CD14-positive monocyte (primary cell): ENCODE data around the gene DUS3L. TPM values are rescaled to one million over a fixed set of nuclear protein-coding genes. Genes with fewer than 3 reads are reported as not detected.

ENCODE experiments used
- DNase-seq, 3 donors: peaks; one replicate each; pipeline ENCODE4 v3.0.0-alpha.2; 2011 to 2022
- H2AFZ ChIP-seq: 2 replicates; pipeline ENCODE4 v1.6.0; 2012; ENCODE audit warnings: mild to moderate bottlenecking, low read depth, low read length, inconsistent platforms; ENCODE audit not compliant: insufficient read depth, poor library complexity, severe bottlenecking
- H3K27ac ChIP-seq, 2 donors: 1 replicate in 1 of 2; 2 replicates in 1 of 2; pipeline ENCODE4 v1.5.1; 2012 to 2013; ENCODE audit warnings: low read length in 2 of 2, control low read depth in 1 of 2, inconsistent platforms in 1 of 2, low read depth in 1 of 2, mild to moderate bottlenecking in 1 of 2
- H3K27me3 ChIP-seq, 2 donors: one replicate each; pipeline versions ENCODE4 v1.6.0 to v1.6.1; 2011 to 2013; ENCODE audit warnings: low read length in 2 of 2; ENCODE audit not compliant: control insufficient read depth in 2 of 2, insufficient read depth in 2 of 2
- H3K36me3 ChIP-seq, 2 donors: replicated peaks in 1 of 2; 1 replicate in 1 of 2; 2 replicates in 1 of 2; pipeline versions ENCODE4 v1.5.1 to v1.6.1; 2012 to 2013; ENCODE audit warnings: low read length in 2 of 2, control low read depth in 1 of 2, inconsistent platforms in 1 of 2, mild to moderate bottlenecking in 1 of 2; ENCODE audit not compliant: insufficient read depth in 2 of 2, control insufficient read depth in 1 of 2
- H3K4me1 ChIP-seq, 2 donors: 1 replicate in 1 of 2; 2 replicates in 1 of 2; pipeline versions ENCODE4 v1.5.1 to v1.6.1; 2012 to 2013; ENCODE audit warnings: low read length in 2 of 2, control low read depth in 1 of 2, inconsistent platforms in 1 of 2, mild to moderate bottlenecking in 1 of 2, moderate library complexity in 1 of 2; ENCODE audit not compliant: insufficient read depth in 2 of 2, control insufficient read depth in 1 of 2
- H3K4me2 ChIP-seq: replicated peaks from 2 replicates; pipeline ENCODE3; 2012; ENCODE audit warnings: low read length, moderate library complexity, mild to moderate bottlenecking; ENCODE audit not compliant: poor library complexity, severe bottlenecking; ENCODE audit errors: extremely low read depth
- H3K4me3 ChIP-seq, 3 experiments: fragments of 200-600 bp in 1 of 3; sonication (generic) in 1 of 3; replicated peaks in 1 of 3; 1 replicate in 2 of 3; 2 replicates in 1 of 3; pipeline ENCODE4 v1.5.1; 2011 to 2013; ENCODE audit warnings: low read length in 3 of 3, mild to moderate bottlenecking in 3 of 3, control low read depth in 2 of 3, low read depth in 2 of 3, inconsistent platforms in 1 of 3, moderate library complexity in 1 of 3
- H3K79me2 ChIP-seq: 2 replicates; pipeline ENCODE4 v1.6.0; 2012; ENCODE audit warnings: mild to moderate bottlenecking, control low read depth, inconsistent platforms, low read length, moderate library complexity; ENCODE audit not compliant: insufficient read depth
- H3K9ac ChIP-seq: 2 replicates; pipeline ENCODE4 v1.6.0; 2017; ENCODE audit warnings: low read length, mild to moderate bottlenecking; ENCODE audit not compliant: insufficient read depth, poor library complexity, severe bottlenecking
- H3K9me3 ChIP-seq, 2 donors: replicated peaks in 1 of 2; 1 replicate in 1 of 2; 2 replicates in 1 of 2; pipeline versions ENCODE4 v1.5.1 to v1.6.1; 2012 to 2013; ENCODE audit warnings: low read length in 2 of 2, control low read depth in 1 of 2; ENCODE audit not compliant: control insufficient read depth in 1 of 2, insufficient read depth in 1 of 2
- H4K20me1 ChIP-seq: 2 replicates; pipeline ENCODE4 v1.6.0; 2012; ENCODE audit warnings: mild to moderate bottlenecking, low read length, control low read depth, moderate library complexity; ENCODE audit not compliant: insufficient read depth
- H3K27ac Mint-ChIP-seq, 7 donors: one replicate each; pipeline ENCODE4 v1.8.0; 2020; ENCODE audit warnings: mild to moderate bottlenecking in 7 of 7, mixed read lengths in 7 of 7, moderate library complexity in 6 of 7, inconsistent platforms in 2 of 7
- H3K27me3 Mint-ChIP-seq, 3 donors: one replicate each; pipeline ENCODE4 v1.8.0; 2021 to 2022; ENCODE audit warnings: low read depth in 3 of 3, mild to moderate bottlenecking in 3 of 3, mixed read lengths in 3 of 3, moderate library complexity in 3 of 3, inconsistent platforms in 1 of 3
- H3K36me3 Mint-ChIP-seq, 2 donors: one replicate each; pipeline ENCODE4 v1.8.0; 2020; ENCODE audit warnings: mixed read lengths in 2 of 2, inconsistent platforms in 1 of 2, mild to moderate bottlenecking in 1 of 2
- H3K4me1 Mint-ChIP-seq: one replicate; pipeline ENCODE4 v1.8.0; 2020; ENCODE audit warnings: mild to moderate bottlenecking, mixed read lengths
- H3K4me3 Mint-ChIP-seq, 2 donors: one replicate each; pipeline ENCODE4 v1.8.0; 2020; ENCODE audit warnings: mild to moderate bottlenecking in 2 of 2, mixed read lengths in 2 of 2, moderate library complexity in 1 of 2
- H3K9me3 Mint-ChIP-seq, 7 donors: one replicate each; pipeline ENCODE4 v1.8.0; 2020 to 2022; ENCODE audit warnings: mixed read lengths in 7 of 7, mild to moderate bottlenecking in 6 of 7, moderate library complexity in 6 of 7, inconsistent platforms in 2 of 7
- WGBS: methylation state at CpG from one replicate; pipeline ENCODE4 v1.1.5; 2013; ENCODE audit warnings: missing lambda C conversion rate; ENCODE audit not compliant: insufficient coverage; 5-methylcytosine and 5-hydroxymethylcytosine counted together
- intact Hi-C, 2 donors: fragments of 100-400 bp; cut with micrococcal nuclease; formaldehyde crosslinking; loops; one replicate each; pipeline versions ENCODE4 v1.15.0 to v1.15.1; 2023
- polyA plus RNA-seq, 3 donors: library from polyadenylated mRNA; depleted of rRNA in 1 of 3; unstranded in 2 of 3; stranded (reverse) in 1 of 3; fragments of 300-500 nt in 2 of 3; fragments of >200 nt in 1 of 3; fragmentation: Illumina TruSeq in 2 of 3; gene quantifications; 1 replicate in 2 of 3; 2 replicates in 1 of 3; pipeline ENCODE4 v1.2.3, GENCODE V29; 2012 to 2021
- TF ChIP-seq, protein P1 (sequence below): fragments of 200-600 bp; IDR thresholded peaks from one replicate; pipeline ENCODE4 v1.8.0; 2022; ENCODE audit warnings: antibody characterized with exemption, mild to moderate bottlenecking

The DUS3L gene
- polyA plus RNA-seq, 3 donors = 17.4 to 40.2 (median 23.4) TPM

GRCh38 chr19:5792224-5792623 is 1.3 kb upstream of the DUS3L start:
- Histone ChIP-seq H3K4me2 (no peak overlapping the region), H4K20me1 (peaks cover 22% of the 10 kb centered on the region), H3K79me2 (peaks cover 8% of the 10 kb centered on the region), H2AFZ (no peak overlapping the region), H3K9me3 (peaks cover 0 to 7% of the 10 kb centered on the region in 2 donors), H3K4me1 (peaks cover 6 to 21% of the 10 kb centered on the region in 2 donors), H3K27me3 (no peaks in the 10 kb centered on the region), H3K27ac (no peak overlapping the region), H3K36me3 (peaks cover 26 to 29% of the 10 kb centered on the region in 2 donors), H3K9ac (no peak overlapping the region), H3K4me3 (no peak overlapping the region)
- Mint-ChIP-seq H3K27ac (no peak overlapping the region), H3K36me3 (peaks cover 20 to 30% of the 10 kb centered on the region in 2 donors), H3K9me3 (peaks cover 0 to 7% (median 0%) of the 10 kb centered on the region in 7 donors), H3K27me3 (peaks cover 1 to 3% (median 1%) of the 10 kb centered on the region in 3 donors), H3K4me3 (no peak overlapping the region), H3K4me1 (peaks cover 10% of the 10 kb centered on the region)
- no peak for DNase-seq
- TF ChIP-seq, protein P1, sequence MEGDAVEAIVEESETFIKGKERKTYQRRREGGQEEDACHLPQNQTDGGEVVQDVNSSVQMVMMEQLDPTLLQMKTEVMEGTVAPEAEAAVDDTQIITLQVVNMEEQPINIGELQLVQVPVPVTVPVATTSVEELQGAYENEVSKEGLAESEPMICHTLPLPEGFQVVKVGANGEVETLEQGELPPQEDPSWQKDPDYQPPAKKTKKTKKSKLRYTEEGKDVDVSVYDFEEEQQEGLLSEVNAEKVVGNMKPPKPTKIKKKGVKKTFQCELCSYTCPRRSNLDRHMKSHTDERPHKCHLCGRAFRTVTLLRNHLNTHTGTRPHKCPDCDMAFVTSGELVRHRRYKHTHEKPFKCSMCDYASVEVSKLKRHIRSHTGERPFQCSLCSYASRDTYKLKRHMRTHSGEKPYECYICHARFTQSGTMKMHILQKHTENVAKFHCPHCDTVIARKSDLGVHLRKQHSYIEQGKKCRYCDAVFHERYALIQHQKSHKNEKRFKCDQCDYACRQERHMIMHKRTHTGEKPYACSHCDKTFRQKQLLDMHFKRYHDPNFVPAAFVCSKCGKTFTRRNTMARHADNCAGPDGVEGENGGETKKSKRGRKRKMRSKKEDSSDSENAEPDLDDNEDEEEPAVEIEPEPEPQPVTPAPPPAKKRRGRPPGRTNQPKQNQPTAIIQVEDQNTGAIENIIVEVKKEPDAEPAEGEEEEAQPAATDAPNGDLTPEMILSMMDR = no peak
- intact Hi-C loops = loop anchor here (5.0 to 10.0 kb wide), 3 partner anchors 70 to 110 kb away; partner anchors contain the start of genes CATSPERD (in 1 of the 2), HSD11B1L (in 1 of the 2), LONP1 (in 1 of the 2) and MICOS13 (in 1 of the 2)
- 95% methylated on average over 7 of the region's 18 CpGs for WGBS

DNA sequence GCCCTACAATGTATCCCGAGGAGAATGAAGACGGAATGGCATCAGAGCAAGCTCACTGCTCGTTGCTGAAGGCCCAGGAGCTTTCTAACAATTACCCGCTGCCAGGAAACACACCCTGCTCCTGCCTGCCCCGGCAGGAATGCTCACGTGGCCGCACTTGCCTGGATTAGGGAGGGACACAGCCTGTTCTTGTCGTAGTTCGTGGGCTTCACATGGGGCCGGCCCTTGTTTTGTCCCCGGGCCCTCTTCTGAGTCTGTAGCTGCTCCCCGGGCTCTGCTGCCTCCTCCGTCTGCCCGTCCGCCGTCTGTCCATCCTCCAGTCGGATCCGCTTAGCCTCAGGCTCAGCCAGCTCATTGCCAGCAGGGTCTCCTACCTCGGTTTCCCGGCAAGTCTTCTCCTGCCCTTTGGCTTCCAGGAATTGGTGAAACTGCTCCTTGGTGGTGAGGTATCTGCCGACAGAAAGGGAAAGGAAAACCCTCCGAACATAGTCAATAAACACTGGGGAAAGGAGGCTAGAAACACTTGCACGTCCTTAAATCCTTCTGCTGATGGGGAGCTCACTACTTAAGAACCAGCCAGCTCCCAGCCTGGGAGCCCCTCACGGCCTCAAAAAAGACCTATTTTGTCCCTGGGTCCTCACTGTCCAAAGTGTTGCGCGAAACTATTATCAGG is 941 bp downstream of the DUS3L start:
- Mint-ChIP-seq H3K4me3 (peak overlapping the region; percentile 100), H3K27ac (peak overlapping the region; percentile 100), H3K27me3 (peaks cover 1 to 3% (median 3%) of the 10 kb centered on the region in 3 donors), H3K36me3 (peaks cover 37 to 50% of the 10 kb centered on the region in 2 donors), H3K9me3 (peaks cover 0 to 7% (median 0%) of the 10 kb centered on the region in 7 donors), H3K4me1 (peaks cover 10% of the 10 kb centered on the region)
- peaks cover 22% of the 10 kb centered on the region for H4K20me1 ChIP-seq
- peak overlapping the region in 2 of 3 experiments; percentile 67 to 86 for H3K4me3 ChIP-seq
- TF ChIP-seq, protein P1 = no peak
- H3K27ac ChIP-seq = peak overlapping the region; percentile 91 to 97
- no peak for DNase-seq
- no peak overlapping the region for H2AFZ ChIP-seq
- H3K4me1 ChIP-seq = peaks cover 6 to 21% of the 10 kb centered on the region in 2 donors
- peaks cover 0 to 7% of the 10 kb centered on the region in 2 donors for H3K9me3 ChIP-seq
- peak overlapping the region; percentile 91 for H3K9ac ChIP-seq
- peaks cover 8% of the 10 kb centered on the region for H3K79me2 ChIP-seq
- H3K27me3 ChIP-seq = no peaks in the 10 kb centered on the region
- peak overlapping the region; percentile 82 for H3K4me2 ChIP-seq
- WGBS = 87% methylated on average over 24 of the region's 26 CpGs
- H3K36me3 ChIP-seq = peaks cover 48 to 51% of the 10 kb centered on the region in 2 donors
- intact Hi-C loops = loop anchor here (2.0 to 10.0 kb wide), 7 partner anchors 68 to 167 kb away; partner anchors contain the start of genes CATSPERD (in 2 of the 2), LONP1 (in 2 of the 2), VMAC (in 2 of the 2) and HSD11B1L (in 1 of the 2)
